ENCODE data around the gene CCDC112.
A peak's percentile ranks its signal among the peaks of the same experiment; 100 is the strongest.
"Not testable (repeated sequence)": the region's sequence is repeated elsewhere in the genome, so short reads cannot be mapped to it uniquely, and the experiment has no call there.

The CCDC112 gene, protein sequence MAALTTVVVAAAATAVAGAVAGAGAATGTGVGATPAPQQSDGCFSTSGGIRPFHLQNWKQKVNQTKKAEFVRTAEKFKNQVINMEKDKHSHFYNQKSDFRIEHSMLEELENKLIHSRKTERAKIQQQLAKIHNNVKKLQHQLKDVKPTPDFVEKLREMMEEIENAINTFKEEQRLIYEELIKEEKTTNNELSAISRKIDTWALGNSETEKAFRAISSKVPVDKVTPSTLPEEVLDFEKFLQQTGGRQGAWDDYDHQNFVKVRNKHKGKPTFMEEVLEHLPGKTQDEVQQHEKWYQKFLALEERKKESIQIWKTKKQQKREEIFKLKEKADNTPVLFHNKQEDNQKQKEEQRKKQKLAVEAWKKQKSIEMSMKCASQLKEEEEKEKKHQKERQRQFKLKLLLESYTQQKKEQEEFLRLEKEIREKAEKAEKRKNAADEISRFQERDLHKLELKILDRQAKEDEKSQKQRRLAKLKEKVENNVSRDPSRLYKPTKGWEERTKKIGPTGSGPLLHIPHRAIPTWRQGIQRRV
- 3.4 to 8.2 reads per million in 2 donors for total RNA-seq

DNA sequence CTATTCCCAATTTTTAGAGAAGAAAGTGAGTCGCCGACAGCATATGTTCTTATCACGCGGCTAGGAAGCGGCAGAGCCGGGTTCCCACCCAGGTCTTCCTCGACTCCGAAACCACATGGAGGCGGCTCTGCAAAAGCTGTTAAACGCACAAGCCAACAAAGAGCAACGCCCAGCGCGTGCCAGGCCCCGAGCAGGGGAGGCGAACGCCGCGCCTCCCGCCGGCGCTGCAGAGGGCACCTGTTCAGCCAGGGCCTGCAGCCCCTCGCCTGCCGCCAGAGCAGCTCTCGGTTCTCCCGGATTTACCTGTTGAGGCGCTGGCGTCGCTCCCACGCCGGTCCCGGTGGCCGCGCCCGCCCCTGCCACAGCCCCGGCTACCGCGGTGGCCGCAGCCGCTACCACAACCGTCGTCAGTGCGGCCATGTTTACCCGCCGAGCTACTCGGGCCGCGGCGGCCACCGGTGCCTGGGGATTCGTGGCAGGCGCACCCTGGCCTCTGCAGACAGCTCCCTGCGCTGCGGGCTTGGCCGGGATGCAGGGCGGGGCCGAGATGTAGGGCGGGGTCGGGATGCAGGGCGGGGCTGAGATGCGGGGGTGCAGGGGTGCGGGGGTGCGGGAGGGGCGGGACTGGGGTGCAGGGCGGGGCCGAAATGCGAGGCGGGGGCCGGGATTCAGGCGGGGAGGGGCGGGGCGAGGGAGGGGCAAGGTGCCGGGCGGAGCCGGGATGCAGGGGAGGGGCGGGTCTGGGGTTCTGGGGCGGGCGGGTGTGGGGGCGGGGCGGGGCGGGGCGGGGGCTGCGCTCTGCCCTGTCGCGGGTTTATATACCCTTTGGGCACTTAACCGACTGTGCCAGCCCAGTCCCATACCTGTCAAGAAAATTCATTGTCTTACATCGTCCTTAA lies at the start of gene CCDC112:
CCDC112 (minus strand) TSS at position 531 of the 899 bp plus-strand sequence; CDS start at position 420, 111 bp downstream.
- DNase-seq = peak; percentile 59 to 78 (median 64)

DNA sequence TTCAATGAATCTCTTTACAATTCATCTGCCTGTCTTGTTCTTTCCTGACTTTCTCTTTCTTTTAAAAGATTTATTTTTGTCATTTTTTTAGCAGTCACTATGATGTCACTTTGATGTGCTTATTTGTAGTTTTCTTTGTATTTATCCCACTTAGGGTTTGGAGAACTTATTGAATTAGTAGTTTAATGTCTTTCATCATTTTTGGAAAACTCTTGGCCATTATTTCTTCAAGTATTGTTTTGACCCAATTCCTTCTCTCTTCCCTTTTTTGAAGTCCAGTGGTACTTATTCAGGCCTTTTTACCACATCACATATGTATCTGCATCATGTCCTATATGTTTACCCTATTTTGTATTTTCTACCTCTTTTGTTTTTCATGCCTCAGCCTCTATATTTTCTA lies 48.9 kb upstream of the CCDC112 start:
- no peak for DNase-seq

DNA sequence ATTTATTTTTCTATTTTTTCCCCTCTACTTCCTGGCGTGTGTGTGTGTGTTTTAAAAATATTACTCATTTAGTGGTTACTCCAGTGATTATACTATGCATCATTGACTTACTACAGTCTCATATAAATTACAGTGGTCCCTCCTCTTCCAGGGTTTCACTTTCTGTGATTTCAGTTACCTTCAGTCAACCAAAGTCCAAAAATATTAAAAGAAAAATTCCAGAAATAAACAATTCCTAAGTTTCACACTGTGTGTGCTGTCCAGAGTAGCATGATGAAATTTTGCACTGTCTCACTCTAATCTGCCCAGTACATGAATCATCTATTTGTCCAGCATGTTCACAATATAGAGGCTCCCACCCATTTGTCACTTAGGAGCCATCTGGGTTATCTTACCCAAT lies 47.4 kb upstream of the CCDC112 start:
- no peak for DNase-seq

DNA sequence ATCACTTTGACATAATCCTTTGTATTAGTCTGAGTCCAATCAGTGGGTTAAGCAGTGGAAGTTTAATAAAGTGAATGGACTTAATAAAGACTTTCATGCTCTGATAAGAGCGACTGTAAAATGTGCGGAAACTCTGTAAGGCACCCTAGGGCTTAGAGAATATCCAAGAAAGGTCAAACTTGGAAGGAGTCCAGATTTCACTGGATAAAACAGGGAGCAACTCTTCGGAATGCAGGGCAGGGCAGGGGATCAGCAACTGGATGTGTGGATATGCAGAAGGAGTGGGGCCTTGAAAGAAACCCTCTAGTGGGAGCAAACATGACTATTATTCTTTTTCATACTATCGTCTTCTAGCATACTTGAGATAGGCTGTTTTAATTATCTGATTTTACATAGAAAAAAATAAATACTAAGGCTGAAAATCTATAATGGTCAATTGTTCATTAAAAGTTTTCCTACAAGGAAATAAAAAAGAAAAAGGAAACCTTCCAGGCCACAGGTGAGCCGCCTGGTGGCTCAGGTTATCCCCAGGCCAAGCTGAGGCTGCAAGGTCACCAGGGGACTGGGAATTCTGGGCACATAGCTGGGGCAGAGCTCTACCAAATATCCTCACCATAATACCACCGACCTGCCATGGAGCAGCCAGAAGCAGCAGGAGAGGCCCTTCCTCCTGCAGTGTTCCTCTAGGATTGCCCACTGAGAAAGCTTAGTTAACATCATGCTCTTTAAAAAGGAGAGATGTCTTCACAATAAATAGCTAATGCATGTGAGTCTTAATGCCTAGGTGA lies 46.3 kb upstream of the CCDC112 start:
- no peak for DNase-seq

DNA sequence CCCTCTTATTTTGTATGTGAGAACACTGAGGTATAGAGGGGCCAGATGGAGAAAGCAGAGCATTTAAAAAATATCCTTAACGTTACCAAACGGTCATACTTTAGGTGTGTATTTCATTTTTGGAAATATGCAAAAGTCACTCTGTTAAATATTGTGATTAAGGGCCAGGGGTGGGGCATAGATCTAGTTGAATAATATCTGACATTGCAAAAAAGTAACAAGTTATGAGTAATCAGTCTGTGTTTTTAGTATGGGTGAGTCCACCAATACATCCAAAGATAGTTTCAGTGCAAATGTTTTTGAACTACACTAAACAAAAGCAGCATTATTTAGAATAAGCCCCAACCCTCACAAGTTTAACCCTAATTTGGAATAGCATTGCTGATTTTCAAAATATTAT lies 45.3 kb upstream of the CCDC112 start:
- no peak for DNase-seq

DNA sequence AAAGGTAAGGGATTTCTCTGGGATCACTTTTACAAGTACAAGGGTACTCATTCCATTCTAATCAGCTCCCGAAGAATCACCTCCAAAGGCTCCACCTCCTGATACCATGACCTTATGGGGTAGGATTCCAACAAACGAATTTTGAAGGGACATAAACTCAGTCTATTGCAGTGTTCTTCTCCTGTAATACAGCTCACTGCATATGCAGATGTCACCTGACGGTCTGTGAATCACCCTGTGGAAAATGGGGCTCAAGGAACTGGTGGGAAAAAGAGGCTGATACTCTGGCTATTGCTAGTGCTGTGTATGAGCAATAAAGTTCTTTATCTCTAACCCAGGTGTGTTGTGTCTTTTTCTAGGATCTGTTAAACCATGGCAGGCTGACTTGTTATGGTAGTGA lies 42.4 kb upstream of the CCDC112 start:
- no peak for DNase-seq

DNA sequence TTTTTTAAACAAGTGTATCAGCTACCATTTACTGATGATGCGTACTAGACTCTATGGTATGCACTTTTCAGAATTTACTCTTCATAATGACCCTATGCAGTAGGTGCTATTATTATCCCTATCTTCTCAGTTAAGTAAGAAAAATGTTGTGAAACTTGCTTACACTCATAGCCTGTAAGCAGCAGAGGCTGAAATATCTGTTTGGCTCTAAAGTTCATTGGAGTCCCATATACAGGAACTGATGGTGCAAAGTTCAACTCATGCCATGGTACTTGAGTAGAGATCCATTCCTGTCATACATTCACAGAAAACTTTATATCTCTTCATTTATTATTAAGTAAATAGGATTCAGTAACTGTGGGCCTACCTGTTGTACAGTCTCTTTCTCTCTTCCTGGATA lies 41.4 kb upstream of the CCDC112 start:
- no peak for DNase-seq

DNA sequence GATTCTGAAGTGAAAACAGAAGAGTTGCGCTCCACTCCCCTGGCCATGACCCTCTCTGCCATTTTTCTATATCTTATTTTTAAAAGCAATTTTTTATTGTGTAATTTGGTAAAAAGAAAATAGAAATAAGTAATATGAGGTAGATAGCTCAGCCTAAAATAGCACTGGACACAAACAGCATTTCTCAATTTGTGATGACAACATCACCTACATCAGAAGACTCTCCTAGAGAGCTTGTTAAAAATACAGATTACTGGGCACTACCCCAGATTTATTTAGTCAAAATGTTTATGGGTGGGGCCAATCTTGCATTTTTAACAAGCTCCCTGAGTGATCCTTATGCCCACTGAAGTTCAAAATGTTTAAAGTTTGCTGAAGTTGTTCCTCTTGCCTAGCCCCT lies 40.5 kb upstream of the CCDC112 start:
- no peak for DNase-seq

DNA sequence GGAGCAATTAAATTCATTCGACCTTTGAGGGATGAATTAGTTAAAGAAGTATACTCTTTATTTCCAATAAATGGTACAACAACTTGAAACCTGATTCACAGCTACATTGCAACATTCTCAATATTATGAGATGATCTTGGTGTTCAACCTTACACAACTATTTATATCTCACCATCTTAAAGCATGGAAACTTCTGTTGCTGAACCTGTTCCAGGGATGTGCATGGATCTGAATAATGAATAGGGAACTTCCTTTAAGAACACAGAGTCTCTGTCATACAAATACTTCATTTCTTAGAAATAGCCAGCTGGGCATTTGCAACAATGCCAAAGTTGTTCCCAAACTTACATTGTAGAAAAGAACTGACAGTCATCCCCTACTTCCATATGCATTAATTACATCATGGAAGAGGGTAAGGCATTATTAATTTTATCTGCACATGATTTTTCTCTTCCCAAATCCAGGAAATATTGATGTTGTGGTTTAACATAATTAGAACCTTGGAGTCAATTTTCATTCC lies 39.8 kb upstream of the CCDC112 start:
- no peak for DNase-seq

DNA sequence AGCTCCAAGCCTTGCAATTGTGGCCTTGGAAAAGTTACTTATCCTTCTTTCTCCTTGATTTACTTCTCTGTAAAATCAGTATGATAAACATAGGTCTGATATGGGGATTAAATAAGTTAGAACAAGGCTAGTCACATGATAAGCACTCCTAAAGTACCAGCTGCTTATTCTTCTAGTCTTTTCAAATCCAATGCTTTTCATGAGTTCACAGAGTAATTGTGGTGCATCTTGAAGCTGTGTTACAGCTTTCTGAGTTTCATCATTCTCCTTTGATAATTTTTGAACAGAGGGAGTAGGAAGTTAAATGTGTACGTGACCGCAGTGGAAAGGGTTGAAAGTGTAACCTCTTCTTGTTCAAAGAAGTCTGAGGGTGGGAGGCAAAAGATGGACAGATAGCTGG lies 38.8 kb upstream of the CCDC112 start:
- no peak for DNase-seq

DNA sequence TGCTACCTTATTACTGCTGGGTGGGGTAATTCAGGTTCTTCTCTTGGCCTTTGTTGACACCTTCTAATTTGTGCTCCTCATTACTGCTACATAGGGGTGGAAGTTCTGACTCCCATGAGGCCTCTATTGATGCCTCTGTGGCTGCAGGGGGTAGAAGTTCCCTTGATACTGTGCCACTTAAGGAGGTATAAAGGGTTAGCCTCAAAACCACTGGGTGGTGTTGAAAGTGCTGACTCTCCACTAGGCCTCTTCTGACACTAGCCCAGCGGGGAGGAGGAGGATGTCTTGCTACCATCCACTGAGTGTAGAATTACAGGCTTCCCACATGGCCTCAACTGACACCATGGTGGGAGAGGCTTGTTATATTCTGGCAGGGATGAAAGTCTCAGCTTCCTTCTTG lies 36.7 kb upstream of the CCDC112 start:
- DNase-seq = peak in 1 of 5 experiments; percentile 87

DNA sequence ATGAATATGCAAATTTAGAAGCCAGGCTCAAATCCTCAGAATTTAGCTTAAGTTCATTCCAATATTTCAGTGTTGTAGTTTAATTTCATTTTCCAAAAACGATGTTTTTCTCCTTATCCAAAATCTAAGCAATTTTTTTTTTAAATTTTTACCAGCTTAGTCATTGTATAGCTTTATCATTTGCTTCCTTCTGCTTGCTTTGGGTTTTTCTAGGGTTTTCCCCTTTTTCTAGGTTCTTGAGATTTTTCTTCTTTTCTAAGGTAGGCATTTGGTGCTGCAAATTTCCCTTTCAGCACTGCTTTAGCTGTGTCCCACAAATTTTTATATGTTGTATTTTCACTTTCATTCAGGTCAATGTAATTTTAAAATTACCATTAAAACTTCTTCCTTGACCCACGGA lies 34.4 kb upstream of the CCDC112 start:
- no peak for DNase-seq

DNA sequence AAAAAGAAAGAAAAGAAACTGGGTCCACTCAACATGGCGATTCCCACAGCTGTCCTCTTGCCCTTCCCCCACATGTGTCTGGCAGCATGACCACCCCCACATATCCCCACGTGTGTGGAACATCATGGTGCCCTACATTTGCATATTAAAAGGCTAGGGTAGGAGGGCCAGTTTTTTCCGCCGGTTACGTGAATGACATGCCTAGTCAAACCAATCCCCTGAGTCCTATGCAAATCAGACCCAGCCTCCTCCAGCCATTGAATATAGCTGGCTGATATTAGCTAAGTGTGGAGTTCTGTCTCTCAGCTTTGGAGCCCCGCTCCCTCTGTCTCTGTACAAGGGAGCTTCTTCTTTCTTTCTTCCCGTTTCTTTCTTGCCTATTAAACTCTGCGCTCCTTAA lies 33.0 kb upstream of the CCDC112 start:
- no peak for DNase-seq

DNA sequence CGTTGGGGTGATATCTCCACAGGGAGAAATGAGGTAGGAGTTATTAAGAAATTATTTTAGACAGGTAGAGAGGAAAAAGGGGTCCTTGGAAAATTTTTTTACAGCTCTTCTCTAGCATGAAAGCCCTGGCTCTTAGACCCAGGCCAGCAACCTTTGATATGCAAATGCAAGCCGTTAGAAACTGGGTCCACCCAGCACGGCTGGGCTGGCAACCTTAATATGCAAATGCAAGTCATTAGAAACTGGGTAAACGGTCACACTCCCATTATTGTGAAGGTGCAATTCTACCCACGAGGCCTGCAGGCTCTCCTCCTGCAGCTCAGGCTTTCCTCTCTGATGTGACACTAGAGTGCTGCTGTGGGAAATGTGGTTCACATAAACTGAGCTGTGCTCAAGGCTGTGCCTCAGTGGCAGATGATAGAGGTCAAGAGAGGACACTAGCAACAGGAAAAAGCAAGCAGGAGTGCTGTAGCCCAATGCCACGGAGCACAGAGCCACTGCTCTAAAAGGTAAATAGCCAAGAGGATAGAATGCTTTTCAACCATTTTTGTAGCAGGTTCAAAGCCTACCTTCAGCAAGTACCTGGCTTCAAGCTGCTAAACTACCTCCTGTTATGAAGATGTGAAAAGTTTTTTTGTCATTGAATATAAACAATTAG lies 32.3 kb upstream of the CCDC112 start:
- DNase-seq = not testable (repeated sequence)

DNA sequence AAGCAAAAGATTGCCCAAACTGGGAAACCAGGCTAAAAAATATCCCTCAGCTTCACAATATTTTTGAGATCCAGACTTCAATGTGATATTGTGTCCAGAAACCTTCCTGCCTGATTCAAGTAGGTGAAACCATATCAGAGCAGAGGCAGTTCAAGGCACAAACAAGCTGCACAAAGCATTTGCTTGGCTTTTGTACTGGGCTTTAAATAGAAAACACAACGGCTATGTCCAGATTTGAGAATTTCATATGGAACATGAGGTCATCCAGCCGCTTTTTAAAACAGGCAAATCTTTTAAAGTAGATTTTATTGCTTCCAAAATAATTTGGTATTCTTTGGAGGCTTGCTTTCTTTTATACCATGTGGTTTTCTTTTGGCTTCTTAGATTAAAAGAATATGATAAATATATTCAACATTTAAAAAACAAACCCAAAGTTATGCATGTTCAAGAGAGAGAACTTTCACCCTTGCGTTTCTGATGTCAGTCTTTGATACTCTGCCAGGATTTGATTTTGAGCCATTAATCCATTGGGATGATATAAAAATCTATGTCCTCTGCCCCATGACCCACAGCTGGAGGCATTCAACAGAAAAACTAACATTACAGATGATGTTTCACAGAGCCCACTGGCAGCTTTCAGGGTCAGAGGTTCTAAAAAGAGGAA lies 29.0 kb upstream of the CCDC112 start:
- no peak for DNase-seq

DNA sequence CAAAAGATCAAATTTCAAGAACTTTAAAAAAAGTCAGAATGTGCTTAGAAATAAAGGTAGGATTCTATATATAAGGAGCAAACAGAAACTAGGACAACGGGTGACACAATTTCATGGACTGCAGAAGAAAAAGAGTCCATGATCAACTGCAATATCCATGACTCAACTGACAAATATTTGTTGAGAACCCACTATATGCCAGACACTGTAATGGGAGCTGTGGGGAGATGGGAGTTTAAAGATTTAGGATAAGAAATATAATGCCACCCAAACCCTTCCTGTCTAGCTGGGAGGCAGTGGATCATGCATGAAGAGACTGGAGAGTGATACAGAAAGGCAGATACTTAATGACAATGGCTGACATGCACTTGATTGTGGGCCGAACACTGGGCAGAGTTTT lies 27.6 kb upstream of the CCDC112 start:
- DNase-seq = no peak

DNA sequence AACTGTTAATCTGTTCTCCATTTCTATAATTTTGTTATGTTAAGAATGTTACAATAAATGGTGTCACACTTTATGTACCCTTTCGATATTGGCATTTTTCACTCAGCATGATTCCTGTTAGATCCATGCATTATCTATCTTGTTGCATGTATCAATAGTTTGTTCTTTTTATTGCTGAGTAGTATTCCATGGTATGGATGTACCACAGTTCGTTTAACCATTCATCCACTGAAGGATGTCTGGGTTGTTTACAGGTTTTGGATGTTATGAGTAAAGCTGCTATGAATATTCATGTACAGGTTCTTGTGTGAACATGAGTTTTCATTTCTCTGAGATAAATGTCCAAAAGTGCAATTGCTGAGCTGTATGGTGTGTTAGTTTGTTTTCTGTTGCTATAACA lies 26.3 kb upstream of the CCDC112 start:
- DNase-seq = no peak

DNA sequence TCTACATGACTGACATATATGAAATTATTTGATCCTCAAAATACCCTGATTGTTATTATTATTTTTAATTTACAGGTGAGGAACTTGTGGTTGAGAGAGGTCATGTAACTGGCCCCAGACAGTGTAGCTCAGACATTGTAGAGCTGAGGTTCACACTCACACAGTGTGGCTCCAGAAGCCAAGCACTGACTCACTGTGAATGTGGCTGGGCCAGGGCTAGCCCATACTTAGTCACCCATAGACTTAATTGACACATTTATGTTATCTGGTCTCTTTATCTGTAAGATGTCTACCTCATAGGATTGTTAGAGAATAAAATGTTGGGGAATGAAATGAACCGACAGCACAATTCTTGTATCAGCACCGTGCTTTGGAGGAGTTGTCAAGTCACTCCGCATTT lies 24.9 kb upstream of the CCDC112 start:
- DNase-seq = no peak

DNA sequence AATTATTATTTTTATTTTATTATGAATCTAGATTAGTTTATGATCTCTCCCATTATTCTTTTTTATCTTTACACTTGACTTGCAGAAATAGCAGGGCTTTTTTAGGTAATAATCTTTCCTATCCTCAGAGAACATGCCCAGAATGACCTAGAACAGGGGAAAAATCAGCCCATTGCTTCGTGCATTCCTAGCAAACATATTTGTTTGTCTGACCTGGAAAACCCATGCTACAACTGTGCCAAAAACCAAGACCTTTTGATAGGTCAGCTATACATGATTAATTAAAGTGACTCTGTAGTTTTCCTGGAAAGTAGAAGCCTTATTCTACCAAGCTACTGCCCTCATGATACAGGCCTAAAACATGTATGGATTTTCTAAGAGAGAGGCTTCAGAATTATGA lies 24.1 kb upstream of the CCDC112 start:
- DNase-seq = no peak

DNA sequence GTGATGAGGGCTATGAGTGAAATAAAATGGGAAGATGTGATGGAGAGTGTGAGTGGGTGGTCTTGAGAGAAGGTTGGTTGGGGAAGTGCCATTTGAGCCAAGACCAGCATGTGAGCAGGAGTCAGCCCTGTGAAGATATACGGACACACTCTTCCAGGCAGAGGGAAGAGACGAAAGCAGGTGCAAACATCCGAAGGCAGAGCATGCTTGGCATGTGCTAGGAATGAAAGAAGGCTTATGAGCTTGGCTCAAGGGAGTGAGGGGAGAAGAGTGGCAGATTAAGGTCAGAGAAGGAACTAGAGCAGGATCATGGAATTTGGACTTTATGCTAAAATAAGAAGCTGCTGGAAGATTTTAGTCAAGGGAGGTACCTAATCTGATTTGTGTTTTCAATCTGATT lies 23.6 kb upstream of the CCDC112 start:
- DNase-seq = no peak

DNA sequence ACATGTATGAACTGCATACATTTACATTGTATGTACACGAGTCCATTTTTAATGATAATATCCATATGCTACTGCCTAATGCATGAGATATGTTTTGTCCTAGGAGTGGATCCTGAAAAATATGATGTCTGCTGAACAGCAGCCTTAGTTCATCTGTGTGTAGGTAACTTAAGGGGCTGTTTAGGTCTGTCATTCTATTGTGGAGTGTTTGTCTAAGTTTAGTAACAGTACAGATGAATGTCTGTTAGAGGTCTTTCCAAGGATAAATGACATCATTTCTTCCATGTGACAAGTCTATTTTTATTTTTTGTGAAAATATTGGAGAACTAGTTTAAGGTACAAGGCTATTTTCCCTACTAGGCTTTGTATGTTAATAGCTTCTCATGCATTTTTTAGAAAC lies 22.6 kb upstream of the CCDC112 start:
- DNase-seq = no peak
